DND-41 (cell line): ENCODE data around the gene ZDBF2.

Source experiments
- EZH2 ChIP-seq: IDR thresholded peaks from 3 replicates; pipeline ENCODE4 v1.6.1; 2012; ENCODE audit warnings: borderline replicate concordance, low read depth, mild to moderate bottlenecking, moderate library complexity, low read length, inconsistent platforms; ENCODE audit not compliant: severe bottlenecking
- TF ChIP-seq, protein P1 (sequence below): IDR thresholded peaks from 2 replicates; pipeline ENCODE4 v1.5.1; 2012; ENCODE audit warnings: borderline replicate concordance, low read length, moderate library complexity, mild to moderate bottlenecking; ENCODE audit not compliant: poor library complexity, severe bottlenecking; ENCODE audit errors: extremely low read depth

DNA sequence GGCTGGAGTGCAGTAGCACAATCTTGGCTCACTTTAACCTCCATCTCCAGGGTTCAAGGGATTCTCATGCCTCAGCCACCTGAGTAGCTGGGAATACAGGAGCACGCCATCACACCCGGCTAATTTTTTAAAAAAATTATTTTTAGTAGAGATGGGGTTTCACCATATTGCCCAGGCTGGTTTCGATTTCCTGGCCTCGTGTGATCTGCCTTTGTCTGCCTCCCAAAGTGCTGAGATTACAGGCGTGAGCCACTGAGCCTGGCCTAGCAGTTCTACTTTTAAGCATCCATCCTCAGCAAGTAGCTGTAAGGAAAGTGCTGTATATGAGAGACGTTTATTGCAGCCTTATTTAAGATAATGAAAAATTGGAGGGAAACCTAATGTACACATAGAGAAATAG, 79.7 kb downstream of the ZDBF2 start:
- TF ChIP-seq, protein P1, sequence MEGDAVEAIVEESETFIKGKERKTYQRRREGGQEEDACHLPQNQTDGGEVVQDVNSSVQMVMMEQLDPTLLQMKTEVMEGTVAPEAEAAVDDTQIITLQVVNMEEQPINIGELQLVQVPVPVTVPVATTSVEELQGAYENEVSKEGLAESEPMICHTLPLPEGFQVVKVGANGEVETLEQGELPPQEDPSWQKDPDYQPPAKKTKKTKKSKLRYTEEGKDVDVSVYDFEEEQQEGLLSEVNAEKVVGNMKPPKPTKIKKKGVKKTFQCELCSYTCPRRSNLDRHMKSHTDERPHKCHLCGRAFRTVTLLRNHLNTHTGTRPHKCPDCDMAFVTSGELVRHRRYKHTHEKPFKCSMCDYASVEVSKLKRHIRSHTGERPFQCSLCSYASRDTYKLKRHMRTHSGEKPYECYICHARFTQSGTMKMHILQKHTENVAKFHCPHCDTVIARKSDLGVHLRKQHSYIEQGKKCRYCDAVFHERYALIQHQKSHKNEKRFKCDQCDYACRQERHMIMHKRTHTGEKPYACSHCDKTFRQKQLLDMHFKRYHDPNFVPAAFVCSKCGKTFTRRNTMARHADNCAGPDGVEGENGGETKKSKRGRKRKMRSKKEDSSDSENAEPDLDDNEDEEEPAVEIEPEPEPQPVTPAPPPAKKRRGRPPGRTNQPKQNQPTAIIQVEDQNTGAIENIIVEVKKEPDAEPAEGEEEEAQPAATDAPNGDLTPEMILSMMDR: no peak
- no peak for TF ChIP-seq EZH2
